Kasumi-1 (cell line): ENCODE data around the gene HNRNPAB.
A peak's percentile ranks its signal among the peaks of the same experiment; 100 is the strongest.

ENCODE experiments used
- DNase-seq, 2 experiments: peaks; one replicate each; lab custom pipeline; 2025; lab: John Stamatoyannopoulos, UW

Gene HNRNPAB

GRCh38 chr5:178204182-178204934, at the start of gene HNRNPAB:
HNRNPAB (plus strand) TSS chr5:178204533; CDS start chr5:178204838, 305 bp downstream.
- DNase-seq: peak; percentile 92 to 93

GRCh38 chr5:178155065-178155464, 49.3 kb upstream of the HNRNPAB start:
- no peak for DNase-seq

- no peak for DNase-seq
Measured at GRCh38 chr5:178160176-178160575, 44.2 kb upstream of the HNRNPAB start.

GRCh38 chr5:178162481-178162880, 41.9 kb upstream of the HNRNPAB start:
- DNase-seq: no peak

DNA sequence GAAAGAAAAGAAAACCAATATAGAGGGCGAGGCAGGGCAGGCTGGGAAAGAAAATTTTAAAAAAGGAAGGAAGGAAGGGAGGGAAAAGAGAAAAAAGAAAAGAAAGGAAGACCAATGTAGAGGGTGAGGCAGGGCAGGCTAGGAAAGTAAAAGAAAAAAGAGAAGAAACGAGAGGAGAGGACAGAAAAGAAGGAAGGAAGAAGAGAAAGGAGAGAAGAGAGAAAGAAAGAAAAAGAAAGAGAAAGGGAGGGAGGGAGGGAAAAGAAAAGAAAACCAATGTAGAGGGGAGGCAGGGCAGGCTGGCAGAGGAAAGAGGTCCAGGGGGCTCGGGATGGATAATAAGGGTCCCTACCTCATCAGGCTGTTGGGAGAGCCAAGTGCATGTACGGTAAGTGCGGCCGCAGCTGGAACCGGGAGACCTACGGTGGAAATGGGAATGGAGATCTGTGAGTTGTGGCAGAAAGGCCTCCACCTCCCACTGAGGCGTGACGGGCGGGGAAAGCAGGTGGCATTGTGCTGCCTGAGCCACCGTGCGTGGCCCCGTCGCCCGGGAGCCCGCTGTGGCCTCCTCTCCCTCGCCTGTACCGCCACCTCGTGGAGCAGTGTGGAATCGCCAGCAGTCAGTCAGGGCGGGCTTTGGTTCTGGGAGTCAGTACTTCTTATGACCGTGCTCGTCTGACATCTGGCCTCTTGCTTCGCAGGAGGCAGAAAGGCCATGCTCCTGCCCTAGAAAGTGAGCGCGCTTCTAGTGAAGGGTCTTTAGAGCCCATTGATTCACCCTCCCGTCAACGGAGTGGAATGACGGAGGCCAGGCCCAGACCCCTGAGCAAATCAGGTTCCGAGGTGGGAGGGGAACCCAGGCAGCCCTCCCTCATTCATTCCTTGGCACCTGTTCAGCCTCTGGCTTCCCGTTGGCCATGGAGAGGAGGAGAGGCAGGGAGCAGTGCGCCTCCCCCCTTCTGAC, 40.3 kb upstream of the HNRNPAB start:
- DNase-seq: peak; percentile 75 to 82

DNA sequence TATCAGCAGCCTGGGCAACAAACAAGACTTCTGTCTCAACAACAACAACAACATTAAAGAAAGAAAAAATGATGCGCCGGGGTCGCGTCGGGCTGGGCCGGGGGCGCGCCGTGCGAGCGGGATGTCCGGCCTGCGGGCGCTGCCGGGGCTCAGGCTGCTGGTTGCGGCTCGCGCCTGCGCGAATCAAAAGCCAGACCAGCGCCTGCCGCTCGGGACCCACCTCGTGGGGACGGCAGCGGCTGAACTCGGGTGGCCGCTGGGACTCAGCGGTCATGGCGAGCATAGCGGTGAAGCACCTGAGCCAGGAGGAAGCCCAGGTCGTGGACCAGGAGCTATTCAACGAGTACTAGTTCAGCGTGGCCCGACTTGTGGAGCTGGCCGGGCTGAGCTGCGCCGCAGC, 38.8 kb upstream of the HNRNPAB start:
- no peak for DNase-seq

GRCh38 chr5:178170455-178170854, 33.9 kb upstream of the HNRNPAB start:
- no peak for DNase-seq

DNA sequence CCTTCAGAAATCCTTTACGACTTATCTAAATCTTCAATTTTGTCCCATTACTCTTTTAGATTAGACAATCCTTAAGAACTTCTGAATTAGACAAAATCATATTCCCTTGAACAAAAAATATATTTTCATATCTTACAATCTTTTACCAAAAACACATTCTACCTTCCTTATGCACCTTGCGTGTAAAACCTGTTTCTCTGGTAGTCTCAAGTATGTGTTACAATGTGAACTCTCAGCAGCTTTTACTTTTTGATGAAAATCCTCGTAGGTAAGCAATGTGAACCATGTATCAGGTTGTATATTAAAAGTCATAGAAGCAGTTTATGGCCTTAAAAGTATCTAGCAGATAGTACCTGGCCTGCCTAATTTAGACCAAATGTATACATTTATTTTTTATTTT, 29.9 kb upstream of the HNRNPAB start:
- no peak for DNase-seq

DNA sequence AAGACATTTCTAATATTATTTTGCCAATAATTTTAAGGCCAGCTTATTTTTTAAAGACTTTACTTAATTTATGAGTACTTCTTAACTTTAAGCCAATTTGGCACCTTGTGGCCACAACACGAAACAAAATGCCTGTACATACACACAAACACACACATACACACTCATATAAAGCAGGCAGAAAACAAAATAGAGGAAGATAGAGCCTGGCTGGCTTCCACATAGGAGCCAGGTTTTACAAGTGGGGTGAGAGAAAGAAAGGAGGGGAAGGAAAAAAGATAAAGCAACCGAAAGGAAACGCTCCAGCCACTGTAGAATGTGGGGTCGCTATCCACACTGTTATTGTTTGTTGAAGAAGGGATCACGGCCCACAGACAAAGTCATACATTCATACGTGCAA, 27.5 kb upstream of the HNRNPAB start:
- no peak for DNase-seq

GRCh38 chr5:178177569-178177968, 26.8 kb upstream of the HNRNPAB start:
- DNase-seq: no peak

DNA sequence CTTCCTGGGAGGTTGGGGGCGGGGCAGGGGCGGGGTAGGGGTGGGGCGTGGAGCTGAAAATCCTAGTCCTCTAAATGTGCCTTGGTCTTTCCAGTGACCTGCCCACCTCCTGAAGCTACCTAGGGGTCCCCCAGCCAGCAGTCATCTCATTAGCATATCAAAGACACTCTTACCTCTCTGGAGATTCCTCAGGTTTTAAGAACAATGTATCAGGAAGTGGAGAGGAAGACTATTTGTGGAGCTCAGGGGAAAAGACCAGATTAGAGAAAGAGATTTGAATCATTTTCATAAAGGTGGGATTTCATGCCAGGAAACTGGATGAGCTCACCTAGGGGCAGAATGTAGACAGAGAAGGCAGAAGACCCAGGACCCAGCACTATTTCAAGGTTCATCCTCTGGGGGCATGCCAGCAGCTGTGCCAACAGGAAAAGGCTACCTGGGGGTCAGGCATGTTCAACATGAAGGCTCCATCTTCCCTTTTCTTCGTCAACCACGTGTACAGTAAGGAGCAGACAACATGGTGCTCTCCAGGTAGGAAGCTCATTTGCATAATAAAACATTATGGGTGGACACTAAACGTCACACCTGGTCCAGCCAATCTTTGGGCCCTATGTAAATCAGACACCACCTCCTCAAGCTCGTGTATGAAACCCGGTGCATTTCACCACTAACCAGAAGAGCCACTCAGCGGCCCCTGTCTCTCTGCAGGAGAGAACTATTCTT, 24.0 kb upstream of the HNRNPAB start:
- DNase-seq: no peak

- DNase-seq: peak; percentile 96 to 97
Measured at GRCh38 chr5:178182158-178182876, 22.0 kb upstream of the HNRNPAB start.

GRCh38 chr5:178186427-178186826, 17.9 kb upstream of the HNRNPAB start:
- DNase-seq: no peak

GRCh38 chr5:178187014-178187413, 17.3 kb upstream of the HNRNPAB start, which contains the start of gene GMCL2:
GMCL2 (minus strand) TSS chr5:178187371; CDS start chr5:178187299, 72 bp downstream.
- no peak for DNase-seq

- DNase-seq: no peak
Measured at GRCh38 chr5:178189433-178189832, 14.9 kb upstream of the HNRNPAB start.

- DNase-seq: no peak
Measured at GRCh38 chr5:178191661-178192060, 12.7 kb upstream of the HNRNPAB start.

GRCh38 chr5:178192244-178192643, 12.1 kb upstream of the HNRNPAB start:
- no peak for DNase-seq

- no peak for DNase-seq
Measured at GRCh38 chr5:178192787-178193186, 11.5 kb upstream of the HNRNPAB start.

- no peak for DNase-seq
Measured at GRCh38 chr5:178193251-178193809, 11.0 kb upstream of the HNRNPAB start.

GRCh38 chr5:178194026-178194425, 10.3 kb upstream of the HNRNPAB start:
- peak; percentile 77 to 92 for DNase-seq

DNA sequence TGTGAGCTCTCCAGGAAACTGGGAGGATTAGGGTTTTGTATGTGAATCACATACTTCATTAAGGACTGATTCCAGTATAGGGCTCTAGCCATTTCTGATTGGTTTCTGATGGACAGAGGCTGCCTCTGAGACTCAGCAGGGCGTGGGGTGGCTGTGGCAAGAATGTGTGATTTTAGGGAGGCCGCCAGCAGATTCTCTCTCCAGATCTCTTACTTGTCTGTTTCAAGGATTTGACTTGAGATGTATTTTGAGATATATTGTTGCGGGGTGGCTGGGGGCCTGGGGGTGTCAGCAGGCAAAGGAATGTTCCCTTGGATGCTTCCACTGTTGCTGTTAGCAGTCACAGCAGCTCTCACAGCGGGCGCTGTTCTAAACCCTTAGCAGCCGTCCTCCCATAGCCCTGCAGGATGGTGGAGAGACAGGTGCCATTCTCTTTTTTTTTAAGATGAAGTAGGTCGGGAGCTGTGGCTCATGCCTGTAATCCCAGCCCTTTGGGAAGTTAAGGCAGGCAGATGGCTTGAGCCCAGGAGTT, 8.0 kb upstream of the HNRNPAB start:
- DNase-seq: no peak
